Right lobe of liver (tissue), 6 donors: ENCODE data around the gene ATP6V1G3. TPM values are rescaled to one million over a fixed set of nuclear protein-coding genes. Genes with fewer than 3 reads are reported as not detected.
"Not testable (repeated sequence)": the region's sequence is repeated elsewhere in the genome, so short reads cannot be mapped to it uniquely, and the experiment has no call there.

ENCODE experiments used
- ATAC-seq, 4 donors: fragments of 200-7000 bp; cut with Tn5 transposase; one replicate each; pipeline ENCODE4 v1.9.1; 2020; ENCODE audit warnings: mild to moderate bottlenecking in 4 of 4, moderate library complexity in 4 of 4
- DNase-seq, 3 donors: peaks; one replicate each; pipeline ENCODE4 v3.0.0-alpha.2; 2020
- H3K27ac ChIP-seq, 3 donors: fragments of 200-600 bp; one replicate each; pipeline ENCODE4 v1.8.0; 2022
- H3K27me3 ChIP-seq, 2 donors: fragments of 200-600 bp; one replicate each; pipeline ENCODE4 v1.8.0; 2022
- H3K36me3 ChIP-seq, 4 donors: fragments of 200-600 bp; sonication (generic) in 1 of 4; one replicate each; pipeline versions ENCODE4 v1.5.1 to v1.8.0; 2017 to 2022; ENCODE audit warnings: control low read depth in 1 of 4
- H3K4me1 ChIP-seq, 4 donors: fragments of 200-600 bp; sonication (generic) in 1 of 4; one replicate each; pipeline versions ENCODE4 v1.5.1 to v1.8.0; 2017 to 2022; ENCODE audit warnings: control low read depth in 1 of 4
- H3K4me3 ChIP-seq, 3 donors: fragments of 200-600 bp; one replicate each; pipeline ENCODE4 v1.8.0; 2022
- H3K9me3 ChIP-seq, 4 donors: fragments of 200-600 bp; sonication (generic) in 1 of 4; one replicate each; pipeline versions ENCODE4 v1.5.1 to v1.8.0; 2017 to 2022; ENCODE audit warnings: control low read depth in 1 of 4
- CTCF ChIP-seq, 4 donors: fragments of 200-600 bp in 3 of 4; fragments of 450-650 bp in 1 of 4; IDR thresholded peaks; one replicate each; pipeline versions ENCODE4 v1.5.1 to v1.8.0; 2016 to 2022; ENCODE audit warnings: antibody characterized with exemption in 4 of 4, mild to moderate bottlenecking in 2 of 4
- POLR2A ChIP-seq: fragments of 450-650 bp; IDR thresholded peaks from one replicate; pipeline ENCODE4 v1.6.1; 2017; ENCODE audit warnings: antibody characterized with exemption, mild to moderate bottlenecking
- WGBS: methylation state at CpG from one replicate; pipeline ENCODE4 v1.1.6; 2018; ENCODE audit warnings: low coverage, low lambda C conversion rate; ENCODE audit not compliant: insufficient coverage; ENCODE audit errors: missing lambda C conversion rate; 5-methylcytosine and 5-hydroxymethylcytosine counted together
- intact Hi-C, 2 donors: fragments of 100-400 bp; cut with DNase I; formaldehyde crosslinking; loops; one replicate each; pipeline versions ENCODE4 v1.11.2 to v1.14.1; 2022
- long read RNA-seq: library from polyadenylated mRNA; unstranded; transcript quantifications from one replicate; pipeline ENCODE4 v2.0.0, GENCODE V29; 2019
- total RNA-seq, 6 experiments: library from RNA; depleted of rRNA in 2 of 6; stranded (reverse); fragments of >200 nt in 2 of 6; fragmentation: NEBNext Ultra II Directional in 3 of 6; extraction: Animal tissue kit (Norgen Biotek cat#: 25700) in 3 of 6; gene quantifications; one replicate each; pipeline versions ENCODE4 v1.1.0 to v1.2.4, GENCODE V29; 2016 to 2023
- donor health status: DM: no; HTN: yes; CAD: no.
- donor health status: DM: no; HTN: no; CAD: no.
- donor health status: DM: no; HTN: no; CAD: no.
- donor health status: DM: no; HTN: yes; CAD: no.
- donor health status: DM: no; HTN: yes; CAD: no.

Gene ATP6V1G3, protein sequence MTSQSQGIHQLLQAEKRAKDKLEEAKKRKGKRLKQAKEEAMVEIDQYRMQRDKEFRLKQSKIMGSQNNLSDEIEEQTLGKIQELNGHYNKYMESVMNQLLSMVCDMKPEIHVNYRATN
- total RNA-seq, result not detected
- long read RNA-seq, result 0 reads

- Histone ChIP-seq H3K9me3 (no peaks in the 10 kb centered on the region), H3K4me1 (no peaks in the 10 kb centered on the region), H3K36me3 (no peaks in the 10 kb centered on the region), H3K4me3 (no peak within 1 kb of the TSS), H3K27ac (no peak within 1 kb of the TSS), H3K27me3 (no peaks in the 10 kb centered on the region)
- intact Hi-C loops, result no loop called here
- TF ChIP-seq POLR2A, result no peak
- no peak for TF ChIP-seq CTCF (IDR thresholded peaks at IDR 0.05)
- DNase-seq, result no peak
- WGBS, result 45% methylated on average over 1 of the region's 1 CpG
- no peak for ATAC-seq
Measured at GRCh38 chr1:198540580-198540979, at the start of gene ATP6V1G3. TSS of gene ATP6V1G3 (minus strand) at chr1:198540680. CDS start at chr1:198540650, 30 bp downstream.

DNA sequence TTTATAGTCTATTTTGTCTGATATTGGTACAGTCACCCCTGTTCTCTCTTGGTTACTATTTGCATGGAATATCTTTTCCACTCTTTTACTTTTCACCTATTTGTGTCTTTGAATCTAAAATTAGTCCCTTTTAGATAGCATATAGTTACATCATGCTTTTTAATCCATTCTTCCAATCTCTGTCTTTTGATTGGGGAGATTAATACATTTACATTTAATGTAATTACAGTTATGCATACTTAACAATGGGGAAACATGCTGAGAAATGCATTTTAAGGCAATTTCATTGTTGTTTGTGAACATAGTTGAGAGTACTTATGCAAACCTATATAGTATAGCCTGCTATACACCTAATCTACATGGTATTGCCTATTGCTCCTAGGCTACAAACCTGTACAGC is 48.4 kb upstream of the ATP6V1G3 start:
- ATAC-seq (no peak), DNase-seq (no peak)
- Histone ChIP-seq H3K27ac (no peak overlapping the region), H3K36me3 (no peaks in the 10 kb centered on the region), H3K4me3 (no peak overlapping the region), H3K27me3 (no peaks in the 10 kb centered on the region), H3K9me3 (no peaks in the 10 kb centered on the region), H3K4me1 (no peaks in the 10 kb centered on the region)
- TF ChIP-seq CTCF (IDR thresholded peaks at IDR 0.05) (no peak), POLR2A (no peak)
- intact Hi-C loops, result no loop called here

DNA sequence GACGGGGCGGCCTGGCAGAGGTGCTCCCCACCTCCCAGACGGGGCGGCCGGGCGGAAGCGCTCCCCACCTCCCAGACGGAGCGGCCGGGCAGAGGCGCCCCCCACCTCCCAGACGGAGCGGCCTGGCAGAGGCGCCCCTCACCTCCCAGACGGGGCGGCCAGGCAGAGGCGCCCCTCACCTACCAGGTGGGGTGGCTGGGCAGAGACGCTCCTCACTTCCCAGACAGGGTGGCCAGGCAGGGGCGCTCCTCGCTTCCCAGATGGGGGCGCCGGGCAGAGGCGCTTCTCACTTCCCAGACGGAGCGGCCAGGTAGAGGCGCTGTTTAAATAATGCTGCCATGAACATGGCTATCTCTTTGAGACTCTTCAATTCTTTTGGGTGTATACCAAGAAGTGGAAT is 43.7 kb upstream of the ATP6V1G3 start:
- no peaks in the 10 kb centered on the region for H3K9me3 ChIP-seq
- ATAC-seq (no peak), DNase-seq (no peak)
- no peaks in the 10 kb centered on the region for H3K4me1 ChIP-seq
- 76% methylated on average over 6 of the region's 26 CpGs for WGBS
- no peaks in the 10 kb centered on the region for H3K36me3 ChIP-seq
- intact Hi-C loops, result no loop called here
- TF ChIP-seq CTCF (IDR thresholded peaks at IDR 0.05), result no peak
- no peak for TF ChIP-seq POLR2A
- H3K4me3 ChIP-seq, result no peak overlapping the region
- no peaks in the 10 kb centered on the region for H3K27me3 ChIP-seq
- no peak overlapping the region for H3K27ac ChIP-seq

- H3K36me3 ChIP-seq, DNase-seq, H3K27ac ChIP-seq, H3K4me3 ChIP-seq, H3K4me1 ChIP-seq, ATAC-seq, H3K27me3 ChIP-seq, H3K9me3 ChIP-seq, intact Hi-C loops: not testable (repeated sequence)
- 60% methylated on average over 5 of the region's 5 CpGs for WGBS
Measured at GRCh38 chr1:198583209-198583802, 42.8 kb upstream of the ATP6V1G3 start.

GRCh38 chr1:198577444-198577843 is 37.0 kb upstream of the ATP6V1G3 start:
- intact Hi-C loops, result no loop called here
- ATAC-seq, result no peak
- H3K4me1 ChIP-seq, result no peaks in the 10 kb centered on the region
- no peaks in the 10 kb centered on the region for H3K27me3 ChIP-seq
- no peak overlapping the region for H3K4me3 ChIP-seq
- WGBS, result 93% methylated on average over 1 of the region's 1 CpG
- no peak for TF ChIP-seq CTCF (IDR thresholded peaks at IDR 0.05)
- no peak overlapping the region for H3K27ac ChIP-seq
- DNase-seq, result no peak
- no peaks in the 10 kb centered on the region for H3K36me3 ChIP-seq
- H3K9me3 ChIP-seq, result no peaks in the 10 kb centered on the region
